IMR-90 (cell line): ENCODE results near the gene GRID1. TPM values are rescaled to one million over a fixed set of nuclear protein-coding genes. Genes with fewer than 3 reads are reported as not detected.

ENCODE experiments used
- ATAC-seq: fragments of 200-7000 bp; cut with Tn5 transposase; 2 replicates; pipeline ENCODE4 v1.9.1; 2020; ENCODE audit warnings: low read depth, mild to moderate bottlenecking, moderate library complexity
- BruUV-seq: library from RNA; stranded (reverse); fragments of 400-500 nt; replicated peaks from 2 replicates; lab custom pipeline; 2021; lab: Mats Ljungman, UMichigan
- CTCF ChIA-PET: fragments of 300-600 bp; formaldehyde crosslinking; extraction: SDS; loops from one replicate; lab custom pipeline; 2021; ENCODE audit warnings: antibody characterized with exemption; lab: Yijun Ruan, JAX
- POLR2A ChIA-PET: fragments of 300-600 bp; sonication (Branson Sonifier 250); formaldehyde crosslinking; loops from one replicate; lab custom pipeline; 2022; ENCODE audit warnings: antibody characterized with exemption; ENCODE audit not compliant: unreplicated experiment; lab: Charles Lee
- DNase-seq: peaks from one replicate; pipeline ENCODE4 v3.0.0; 2013
- H2AFZ ChIP-seq: replicated peaks from 2 replicates; pipeline ENCODE3; 2013; ENCODE audit warnings: low read length, mild to moderate bottlenecking; ENCODE audit not compliant: poor library complexity
- H2AK5ac ChIP-seq: 2 replicates; pipeline ENCODE4 v1.6.1; 2013; ENCODE audit warnings: low read depth, low read length, inconsistent platforms
- H2AK9ac ChIP-seq: replicated peaks from 2 replicates; pipeline ENCODE3; 2013; ENCODE audit warnings: mild to moderate bottlenecking, low read depth, low read length, moderate library complexity; ENCODE audit not compliant: poor library complexity
- H2BK120ac ChIP-seq: 2 replicates; pipeline ENCODE4 v1.6.1; 2013; ENCODE audit warnings: low read depth, low read length, inconsistent platforms
- H2BK15ac ChIP-seq: 3 replicates; pipeline ENCODE4 v1.6.1; 2013; ENCODE audit warnings: low read depth, low read length, inconsistent platforms
- H2BK20ac ChIP-seq: 2 replicates; pipeline ENCODE4 v1.6.1; 2013; ENCODE audit warnings: low read depth, mild to moderate bottlenecking, inconsistent platforms, low read length, moderate library complexity
- H2BK5ac ChIP-seq: 2 replicates; pipeline ENCODE4 v1.6.1; 2013; ENCODE audit warnings: mild to moderate bottlenecking, low read depth, low read length, inconsistent platforms; ENCODE audit not compliant: poor library complexity, severe bottlenecking
- H3K14ac ChIP-seq: replicated peaks from 2 replicates; pipeline ENCODE4 v1.6.1; 2013; ENCODE audit warnings: low read depth, low read length, inconsistent platforms
- H3K18ac ChIP-seq: 2 replicates; pipeline ENCODE4 v1.6.1; 2013; ENCODE audit warnings: low read depth, low read length, control low read depth
- H3K23ac ChIP-seq: 2 replicates; pipeline ENCODE4 v1.6.1; 2013; ENCODE audit warnings: low read depth, low read length, inconsistent platforms
- H3K27ac ChIP-seq: 2 replicates; pipeline ENCODE4 v1.5.1; 2013; ENCODE audit warnings: mild to moderate bottlenecking, control low read depth, low read length; ENCODE audit not compliant: insufficient read depth
- H3K27me3 ChIP-seq: 2 replicates; pipeline ENCODE4 v1.6.1; 2013; ENCODE audit warnings: low read length; ENCODE audit not compliant: control insufficient read depth, insufficient read depth
- H3K36me3 ChIP-seq: 2 replicates; pipeline ENCODE4 v1.6.1; 2013; ENCODE audit warnings: low read length, mixed read lengths; ENCODE audit not compliant: control insufficient read depth, insufficient read depth
- H3K4ac ChIP-seq: 2 replicates; pipeline ENCODE4 v1.6.1; 2013; ENCODE audit warnings: low read depth, low read length, inconsistent platforms
- H3K4me1 ChIP-seq: 2 replicates; pipeline ENCODE4 v1.6.1; 2013; ENCODE audit warnings: low read length, mixed read lengths; ENCODE audit not compliant: control insufficient read depth, insufficient read depth
- H3K4me2 ChIP-seq: 2 replicates; pipeline ENCODE4 v1.6.1; 2013; ENCODE audit warnings: low read depth, mild to moderate bottlenecking, control low read depth, low read length, moderate library complexity
- H3K4me3 ChIP-seq: 2 replicates; pipeline ENCODE4 v1.5.1; 2013; ENCODE audit warnings: low read depth, mild to moderate bottlenecking, control low read depth, low read length, moderate library complexity; ENCODE audit not compliant: insufficient read depth
- H3K56ac ChIP-seq: 2 replicates; pipeline ENCODE4 v1.6.1; 2013; ENCODE audit warnings: low read length, inconsistent platforms; ENCODE audit not compliant: insufficient read depth; ENCODE audit errors: extremely low read depth
- H3K79me1 ChIP-seq, 2 experiments: 2 replicates each; pipeline ENCODE4 v1.6.1; 2013; ENCODE audit warnings: low read length in 2 of 2, inconsistent platforms in 1 of 2, low read depth in 1 of 2
- H3K9ac ChIP-seq: 2 replicates; pipeline ENCODE4 v1.6.1; 2013; ENCODE audit warnings: low read depth, low read length, control low read depth
- H3K9me1 ChIP-seq: 2 replicates; pipeline ENCODE4 v1.6.1; 2013; ENCODE audit warnings: low read length, inconsistent platforms; ENCODE audit not compliant: insufficient read depth
- H3K9me3 ChIP-seq: 2 replicates; pipeline ENCODE4 v1.6.1; 2013; ENCODE audit warnings: low read length; ENCODE audit not compliant: control insufficient read depth, insufficient read depth
- H4K20me1 ChIP-seq: 2 replicates; pipeline ENCODE4 v1.6.1; 2013; ENCODE audit warnings: low read length, inconsistent platforms; ENCODE audit not compliant: insufficient read depth
- H4K5ac ChIP-seq: 2 replicates; pipeline ENCODE4 v1.6.1; 2013; ENCODE audit warnings: mild to moderate bottlenecking, low read depth, low read length, control low read depth
- H4K8ac ChIP-seq, 2 experiments: 2 replicates each; pipeline ENCODE4 v1.6.1; 2013; ENCODE audit warnings: low read depth in 2 of 2, low read length in 2 of 2, control low read depth in 1 of 2, inconsistent platforms in 1 of 2
- H4K91ac ChIP-seq: 2 replicates; pipeline ENCODE4 v1.6.1; 2013; ENCODE audit warnings: low read depth, low read length, inconsistent platforms; ENCODE audit not compliant: insufficient read depth
- CEBPB ChIP-seq: IDR thresholded peaks from 2 replicates; pipeline ENCODE4 v1.6.1; 2012; ENCODE audit warnings: low read depth, low read length, improper control_type of control experiment
- CHD1 ChIP-seq: IDR thresholded peaks from 2 replicates; pipeline ENCODE4 v1.6.1; 2012; ENCODE audit warnings: low read depth, low read length, improper control_type of control experiment
- MAFK ChIP-seq: IDR thresholded peaks from 2 replicates; pipeline ENCODE4 v1.6.1; 2012; ENCODE audit warnings: low read depth, low read length, improper control_type of control experiment
- MAZ ChIP-seq: IDR thresholded peaks from 2 replicates; pipeline ENCODE4 v1.6.1; 2012; ENCODE audit warnings: low read depth, mild to moderate bottlenecking, low read length, improper control_type of control experiment, moderate library complexity, borderline replicate concordance
- MXI1 ChIP-seq: IDR thresholded peaks from 2 replicates; pipeline ENCODE4 v1.6.1; 2012; ENCODE audit warnings: low read depth, mild to moderate bottlenecking, low read length, moderate library complexity, borderline replicate concordance
- NFE2L2 ChIP-seq: fragments of 150-350 bp; IDR thresholded peaks from 2 replicates; pipeline ENCODE4 v1.6.1; 2016; ENCODE audit warnings: low read depth, mild to moderate bottlenecking, low read length
- POLR2A ChIP-seq: IDR thresholded peaks from 2 replicates; pipeline ENCODE4 v1.6.1; 2012; ENCODE audit warnings: mild to moderate bottlenecking, low read depth, low read length
- RAD21 ChIP-seq: IDR thresholded peaks from 2 replicates; pipeline ENCODE4 v1.6.1; 2012; ENCODE audit warnings: low read length, improper control_type of control experiment
- RCOR1 ChIP-seq: IDR thresholded peaks from 2 replicates; pipeline ENCODE4 v1.6.1; 2012; ENCODE audit warnings: mild to moderate bottlenecking, low read length, improper control_type of control experiment; ENCODE audit not compliant: insufficient replicate concordance
- RFX5 ChIP-seq: IDR thresholded peaks from 2 replicates; pipeline ENCODE4 v1.8.0; 2012; ENCODE audit warnings: low read depth, mild to moderate bottlenecking, low read length, moderate library complexity
- SMC3 ChIP-seq: fragments of 150-350 bp; IDR thresholded peaks from 2 replicates; pipeline ENCODE4 v1.6.1; 2016; ENCODE audit warnings: low read depth, mild to moderate bottlenecking, antibody characterized with exemption, low read length, moderate library complexity
- WGBS, 2 experiments: methylation state at CpG; one replicate each; pipeline versions ENCODE4 v1.1.5 to v1.1.7; 2013; ENCODE audit warnings: missing lambda C conversion rate in 2 of 2; ENCODE audit not compliant: insufficient read length in 1 of 2; ENCODE audit errors: extremely low coverage in 2 of 2; 5-methylcytosine and 5-hydroxymethylcytosine counted together
- dilution Hi-C: fragments of 300-500 bp; cut with HindIII; formaldehyde crosslinking; loops from one replicate; pipeline ENCODE4 v1.14.3; 2018; ENCODE audit warnings: low sequenced_read_pairs; ENCODE audit not compliant: unreplicated experiment
- in situ Hi-C: fragments of 300-500 bp; cut with MboI; formaldehyde crosslinking; loops from 3 replicates; pipeline ENCODE4 v1.14.3; 2019; ENCODE audit warnings: low sequenced_read_pairs, inconsistent platforms, mixed read lengths
- intact Hi-C: fragments of 100-400 bp; cut with micrococcal nuclease; formaldehyde crosslinking; loops from 2 replicates; pipeline ENCODE4 v1.10.0; 2022
- polyA plus RNA-seq, 3 experiments: library from polyadenylated mRNA; depleted of rRNA; stranded (reverse); fragments of >200 nt; gene quantifications; 2 replicates each; pipeline ENCODE4 v1.2.3, GENCODE V29; 2012; ENCODE audit warnings: low replicate concordance in 1 of 3
- total RNA-seq: library from RNA; depleted of rRNA; stranded (reverse); fragments of >200 nt; gene quantifications from 2 replicates; pipeline ENCODE4 v1.2.3, GENCODE V29; 2012
- TF ChIP-seq, protein P1 (sequence below): fragments of 150-350 bp; IDR thresholded peaks from 2 replicates; pipeline ENCODE4 v1.6.1; 2017; ENCODE audit warnings: mild to moderate bottlenecking, antibody characterized with exemption, low read length, low read depth
- TF ChIP-seq, protein P2 (sequence below): conservative IDR thresholded peaks from 2 replicates; pipeline ENCODE4 v1.5.1; 2012; ENCODE audit warnings: mild to moderate bottlenecking, low read depth, low read length, improper control_type of control experiment

The GRID1 gene
- total and polyA plus RNA-seq, 2 of the 4 experiments (the other 2 are of a cell fraction), result not detected

DNA sequence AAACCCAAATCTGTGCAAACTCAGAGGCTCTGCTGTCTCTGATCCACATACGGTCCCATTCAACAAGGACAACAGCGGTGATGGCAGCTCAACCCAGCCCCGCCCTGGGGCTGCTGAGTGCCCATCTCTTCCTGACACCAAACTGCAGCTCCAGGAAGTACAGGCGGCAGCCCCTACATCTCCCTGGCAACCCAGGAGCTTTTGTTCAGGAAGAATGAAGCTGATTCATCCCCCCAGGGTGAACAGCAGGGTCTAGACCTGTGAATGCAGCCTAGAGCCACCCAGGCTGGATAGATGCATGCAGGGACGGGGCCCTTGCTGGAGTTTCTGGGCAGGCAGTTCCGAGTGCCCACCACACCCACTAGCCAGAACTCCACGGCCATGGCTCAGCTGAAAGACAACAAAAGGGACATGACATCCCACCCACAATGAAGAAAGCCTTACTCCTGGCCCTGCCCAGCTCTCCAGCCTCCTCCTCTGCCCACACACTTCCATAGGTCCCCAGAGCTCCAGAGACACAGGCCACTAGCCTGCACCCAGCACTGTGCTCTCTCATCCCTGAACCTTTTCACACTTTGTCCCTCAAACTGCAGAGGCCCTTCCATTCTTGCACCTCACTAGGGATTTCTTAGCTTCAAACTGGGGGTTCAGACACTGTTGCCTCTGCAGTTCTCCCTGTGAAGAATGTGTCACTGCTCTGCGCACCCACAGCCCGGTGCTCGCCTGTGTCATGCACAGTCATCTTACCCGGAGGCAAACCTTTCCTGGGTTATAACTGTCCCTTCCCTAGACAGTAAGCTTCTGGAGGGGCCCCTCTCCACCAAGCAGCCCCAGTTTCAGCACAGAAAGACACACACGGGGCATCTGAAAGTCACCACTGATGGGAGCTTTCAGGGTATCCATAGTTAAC lies 99.1 kb downstream of the GRID1 start:
- Histone ChIP-seq H4K91ac (no peak overlapping the region), H4K8ac (no peak overlapping the region), H3K4me1 (no peaks in the 10 kb centered on the region), H2AFZ (no peak overlapping the region), H3K56ac (no peak overlapping the region), H3K14ac (no peak overlapping the region), H3K36me3 (no peaks in the 10 kb centered on the region), H2BK5ac (no peak overlapping the region), H3K18ac (no peak overlapping the region), H2BK20ac (no peak overlapping the region), H2AK9ac (no peak overlapping the region), H4K20me1 (no peaks in the 10 kb centered on the region), H3K79me1 (no peaks in the 10 kb centered on the region), H4K5ac (no peak overlapping the region), H3K9ac (no peak overlapping the region), H3K27me3 (no peaks in the 10 kb centered on the region; the same call in 1 of the 2 replicates), H3K4me3 (no peak overlapping the region), H2BK120ac (no peak overlapping the region), H3K9me1 (no peaks in the 10 kb centered on the region), H3K4me2 (no peak overlapping the region), H3K23ac (no peak overlapping the region), H2BK15ac (no peak overlapping the region), H3K9me3 (no peaks in the 10 kb centered on the region), H3K27ac (no peak overlapping the region), H2AK5ac (no peak overlapping the region), H3K4ac (no peak overlapping the region)
- no peak for ATAC-seq
- in situ Hi-C loops, result no loop called here
- BruUV-seq, result no TSS peak
- intact Hi-C loops, result no loop called here
- no peak for DNase-seq
- 62% methylated on average over 5 of the region's 12 CpGs; no CpG with 5 or more reads in 1 of the 2 experiments for WGBS, 2 experiments
- no peak for TF ChIP-seq NFE2L2
- no peak for TF ChIP-seq MXI1
- TF ChIP-seq MAZ, result no peak
- TF ChIP-seq CHD1, result no peak
- no peak for TF ChIP-seq RAD21
- TF ChIP-seq, protein P1, sequence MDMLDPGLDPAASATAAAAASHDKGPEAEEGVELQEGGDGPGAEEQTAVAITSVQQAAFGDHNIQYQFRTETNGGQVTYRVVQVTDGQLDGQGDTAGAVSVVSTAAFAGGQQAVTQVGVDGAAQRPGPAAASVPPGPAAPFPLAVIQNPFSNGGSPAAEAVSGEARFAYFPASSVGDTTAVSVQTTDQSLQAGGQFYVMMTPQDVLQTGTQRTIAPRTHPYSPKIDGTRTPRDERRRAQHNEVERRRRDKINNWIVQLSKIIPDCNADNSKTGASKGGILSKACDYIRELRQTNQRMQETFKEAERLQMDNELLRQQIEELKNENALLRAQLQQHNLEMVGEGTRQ, result no peak
- no peak for TF ChIP-seq CEBPB
- no peak for TF ChIP-seq SMC3
- TF ChIP-seq, protein P2, sequence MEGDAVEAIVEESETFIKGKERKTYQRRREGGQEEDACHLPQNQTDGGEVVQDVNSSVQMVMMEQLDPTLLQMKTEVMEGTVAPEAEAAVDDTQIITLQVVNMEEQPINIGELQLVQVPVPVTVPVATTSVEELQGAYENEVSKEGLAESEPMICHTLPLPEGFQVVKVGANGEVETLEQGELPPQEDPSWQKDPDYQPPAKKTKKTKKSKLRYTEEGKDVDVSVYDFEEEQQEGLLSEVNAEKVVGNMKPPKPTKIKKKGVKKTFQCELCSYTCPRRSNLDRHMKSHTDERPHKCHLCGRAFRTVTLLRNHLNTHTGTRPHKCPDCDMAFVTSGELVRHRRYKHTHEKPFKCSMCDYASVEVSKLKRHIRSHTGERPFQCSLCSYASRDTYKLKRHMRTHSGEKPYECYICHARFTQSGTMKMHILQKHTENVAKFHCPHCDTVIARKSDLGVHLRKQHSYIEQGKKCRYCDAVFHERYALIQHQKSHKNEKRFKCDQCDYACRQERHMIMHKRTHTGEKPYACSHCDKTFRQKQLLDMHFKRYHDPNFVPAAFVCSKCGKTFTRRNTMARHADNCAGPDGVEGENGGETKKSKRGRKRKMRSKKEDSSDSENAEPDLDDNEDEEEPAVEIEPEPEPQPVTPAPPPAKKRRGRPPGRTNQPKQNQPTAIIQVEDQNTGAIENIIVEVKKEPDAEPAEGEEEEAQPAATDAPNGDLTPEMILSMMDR, result no peak
- no peak for TF ChIP-seq POLR2A
- TF ChIP-seq RFX5, result no peak
- TF ChIP-seq RCOR1, result no peak
- TF ChIP-seq MAFK, result no peak
- ChIA-PET CTCF (no interaction called here), POLR2A (no interaction called here)
- dilution Hi-C loops, result no loop called here
